HEK293 (cell line): Measurements from ENCODE around the gene PARK7.
A peak's percentile ranks its signal among the peaks of the same experiment; 100 is the strongest.

Experiments used
- GLI4 ChIP-seq: fragments of 450-650 bp; formaldehyde crosslinking; IDR thresholded peaks from 2 replicates; pipeline ENCODE4 v1.5.1; 2016; ENCODE audit warnings: missing biosample characterization, missing genetic modification characterization
- GLIS2 ChIP-seq: fragments of 450-650 bp; formaldehyde crosslinking; IDR thresholded peaks from 2 replicates; pipeline ENCODE4 v1.5.1; 2016; ENCODE audit warnings: missing biosample characterization, missing genetic modification characterization
- INSM2 ChIP-seq: fragments of 450-650 bp; formaldehyde crosslinking; IDR thresholded peaks from 2 replicates; pipeline ENCODE4 v1.5.1; 2016; ENCODE audit warnings: missing biosample characterization, missing genetic modification characterization
- KLF1 ChIP-seq: fragments of 450-650 bp; formaldehyde crosslinking; IDR thresholded peaks from 2 replicates; pipeline ENCODE4 v1.5.1; 2016; ENCODE audit warnings: missing biosample characterization, missing genetic modification characterization
- KLF17 ChIP-seq: fragments of 450-650 bp; formaldehyde crosslinking; IDR thresholded peaks from 2 replicates; pipeline ENCODE4 v1.5.1; 2016; ENCODE audit warnings: missing biosample characterization, missing genetic modification characterization
- SCRT2 ChIP-seq: fragments of 450-650 bp; formaldehyde crosslinking; IDR thresholded peaks from 2 replicates; pipeline ENCODE4 v1.5.1; 2016; ENCODE audit warnings: missing biosample characterization, missing genetic modification characterization
- SP2 ChIP-seq: fragments of 450-650 bp; formaldehyde crosslinking; IDR thresholded peaks from 2 replicates; pipeline ENCODE4 v1.5.1; 2016; ENCODE audit warnings: missing biosample characterization, missing genetic modification characterization
- WT1 ChIP-seq: fragments of 450-650 bp; formaldehyde crosslinking; IDR thresholded peaks from 2 replicates; pipeline ENCODE4 v1.5.1; 2016; ENCODE audit warnings: missing biosample characterization, missing genetic modification characterization
- YY1 ChIP-seq: fragments of 450-650 bp; formaldehyde crosslinking; IDR thresholded peaks from 2 replicates; pipeline ENCODE4 v1.5.1; 2018; ENCODE audit warnings: missing biosample characterization, missing genetic modification characterization
- ZBTB17 ChIP-seq: fragments of 450-650 bp; formaldehyde crosslinking; IDR thresholded peaks from 2 replicates; pipeline ENCODE4 v1.5.1; 2016; ENCODE audit warnings: missing biosample characterization, missing genetic modification characterization
- ZBTB20 ChIP-seq: fragments of 450-650 bp; formaldehyde crosslinking; IDR thresholded peaks from 2 replicates; pipeline ENCODE4 v1.5.1; 2016; ENCODE audit warnings: missing biosample characterization, missing genetic modification characterization
- ZBTB7A ChIP-seq: fragments of 450-650 bp; formaldehyde crosslinking; IDR thresholded peaks from 2 replicates; pipeline ENCODE4 v1.5.1; 2016; ENCODE audit warnings: low read depth, missing biosample characterization, missing genetic modification characterization
- ZEB2 ChIP-seq: fragments of 450-650 bp; formaldehyde crosslinking; IDR thresholded peaks from 2 replicates; pipeline ENCODE4 v1.5.1; 2016; ENCODE audit warnings: missing biosample characterization, missing genetic modification characterization
- ZFP3 ChIP-seq: fragments of 450-650 bp; formaldehyde crosslinking; IDR thresholded peaks from 2 replicates; pipeline ENCODE4 v1.5.1; 2016; ENCODE audit warnings: low read depth, missing biosample characterization, missing genetic modification characterization
- ZFP41 ChIP-seq: fragments of 450-650 bp; formaldehyde crosslinking; IDR thresholded peaks from 2 replicates; pipeline ENCODE4 v1.5.1; 2016; ENCODE audit warnings: missing biosample characterization, missing genetic modification characterization, borderline replicate concordance
- ZFP69B ChIP-seq: fragments of 450-650 bp; formaldehyde crosslinking; IDR thresholded peaks from 2 replicates; pipeline ENCODE4 v1.5.1; 2016; ENCODE audit warnings: missing biosample characterization, missing genetic modification characterization
- ZNF10 ChIP-seq: fragments of 450-650 bp; formaldehyde crosslinking; IDR thresholded peaks from 2 replicates; pipeline ENCODE4 v1.5.1; 2017; ENCODE audit warnings: missing biosample characterization, missing genetic modification characterization
- ZNF157 ChIP-seq: fragments of 450-650 bp; formaldehyde crosslinking; IDR thresholded peaks from 2 replicates; pipeline ENCODE4 v1.5.1; 2016; ENCODE audit warnings: missing biosample characterization, missing genetic modification characterization
- ZNF18 ChIP-seq: fragments of 450-650 bp; formaldehyde crosslinking; IDR thresholded peaks from 2 replicates; pipeline ENCODE4 v1.5.1; 2016; ENCODE audit warnings: missing biosample characterization, missing genetic modification characterization
- ZNF184 ChIP-seq: fragments of 450-650 bp; IDR thresholded peaks from 2 replicates; pipeline ENCODE4 v1.5.1; 2018; ENCODE audit warnings: missing biosample characterization, mild to moderate bottlenecking, missing genetic modification characterization
- ZNF2 ChIP-seq: fragments of 450-650 bp; formaldehyde crosslinking; IDR thresholded peaks from 2 replicates; pipeline ENCODE4 v1.5.1; 2016; ENCODE audit warnings: missing biosample characterization, missing genetic modification characterization
- ZNF292 ChIP-seq: fragments of 450-650 bp; formaldehyde crosslinking; IDR thresholded peaks from 2 replicates; pipeline ENCODE4 v1.5.1; 2016; ENCODE audit warnings: low read depth, missing biosample characterization, missing genetic modification characterization, borderline replicate concordance
- ZNF311 ChIP-seq: fragments of 450-650 bp; formaldehyde crosslinking; IDR thresholded peaks from 2 replicates; pipeline ENCODE4 v1.5.1; 2017; ENCODE audit warnings: missing biosample characterization, missing genetic modification characterization, borderline replicate concordance
- ZNF335 ChIP-seq: fragments of 450-650 bp; formaldehyde crosslinking; conservative IDR thresholded peaks from 2 replicates; pipeline ENCODE4 v1.5.1; 2016; ENCODE audit warnings: missing biosample characterization, missing genetic modification characterization
- ZNF354C ChIP-seq: fragments of 450-650 bp; formaldehyde crosslinking; IDR thresholded peaks from 2 replicates; pipeline ENCODE4 v1.5.1; 2016; ENCODE audit warnings: missing biosample characterization, missing genetic modification characterization, low read depth, borderline replicate concordance
- ZNF366 ChIP-seq: fragments of 450-650 bp; formaldehyde crosslinking; conservative IDR thresholded peaks from 2 replicates; pipeline ENCODE4 v1.5.1; 2016; ENCODE audit warnings: missing biosample characterization, missing genetic modification characterization
- ZNF48 ChIP-seq: fragments of 450-650 bp; formaldehyde crosslinking; IDR thresholded peaks from 2 replicates; pipeline ENCODE4 v1.5.1; 2016; ENCODE audit warnings: missing biosample characterization, missing genetic modification characterization
- ZNF654 ChIP-seq: fragments of 450-650 bp; formaldehyde crosslinking; IDR thresholded peaks from 2 replicates; pipeline ENCODE4 v1.5.1; 2016; ENCODE audit warnings: low read depth, missing biosample characterization, missing genetic modification characterization
- ZNF701 ChIP-seq: fragments of 450-650 bp; formaldehyde crosslinking; IDR thresholded peaks from 2 replicates; pipeline ENCODE4 v1.5.1; 2016; ENCODE audit warnings: missing biosample characterization, missing genetic modification characterization
- ZNF837 ChIP-seq: fragments of 450-650 bp; formaldehyde crosslinking; IDR thresholded peaks from 2 replicates; pipeline ENCODE4 v1.5.1; 2016; ENCODE audit warnings: missing biosample characterization, missing genetic modification characterization
- ZSCAN30 ChIP-seq: fragments of 450-650 bp; IDR thresholded peaks from 2 replicates; pipeline ENCODE4 v1.5.1; 2018; ENCODE audit warnings: missing biosample characterization, mild to moderate bottlenecking, missing genetic modification characterization, moderate library complexity
- TF ChIP-seq, protein P1 (sequence below): fragments of 450-650 bp; IDR thresholded peaks from 2 replicates; pipeline ENCODE4 v1.5.1; 2018; ENCODE audit warnings: missing biosample characterization, missing genetic modification characterization
- TF ChIP-seq, protein P2 (sequence below): fragments of 450-650 bp; formaldehyde crosslinking; IDR thresholded peaks from 2 replicates; pipeline ENCODE4 v1.5.1; 2017; ENCODE audit warnings: missing biosample characterization, missing genetic modification characterization

PARK7 gene

DNA sequence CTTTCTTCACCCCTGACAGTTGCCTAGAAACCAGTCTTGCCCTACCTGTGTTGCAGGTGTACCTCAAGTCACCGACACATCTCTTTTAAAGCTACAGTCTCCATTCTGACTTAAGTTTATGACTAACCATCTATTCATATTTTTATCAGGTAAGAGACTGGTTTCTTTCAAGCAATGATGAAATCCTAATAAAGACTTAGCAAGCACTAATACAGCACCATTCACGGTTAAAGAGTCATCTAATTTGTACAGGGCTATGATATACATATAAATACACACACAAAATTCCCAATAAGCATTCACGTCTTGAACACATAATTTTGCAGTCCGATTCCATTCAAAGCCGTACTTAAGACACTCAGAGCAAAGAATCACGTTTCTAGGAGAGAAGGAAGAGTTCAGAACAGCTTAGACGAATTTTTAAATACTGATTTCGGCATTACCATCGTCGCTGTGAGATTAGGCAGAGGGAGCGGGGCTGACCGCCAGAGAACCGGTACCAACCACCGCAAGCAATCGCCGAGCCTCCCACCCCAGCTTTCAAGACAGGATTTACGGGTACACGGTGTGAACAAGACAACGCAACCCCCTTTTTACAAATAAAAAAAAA, 63.7 kb downstream of the PARK7 start (continued):
- TF ChIP-seq ZNF184 (tag by site-specific recombination) (no peak), YY1 (tag by site-specific recombination) (no peak), ZFP69B (tag by site-specific recombination) (no peak), KLF17 (tag by site-specific recombination) (no peak), WT1 (no peak), ZNF292 (tag by site-specific recombination) (no peak), ZBTB7A (tag by site-specific recombination) (0 out of 2 replicates have a peak, but pooled peaks have one; percentile 30), INSM2 (tag by site-specific recombination) (no peak), ZFP41 (tag by site-specific recombination) (no peak), ZNF18 (no peak), ZBTB20 (tag by site-specific recombination) (peak; percentile 73), GLIS2 (tag by site-specific recombination) (0 out of 2 replicates have a peak, but pooled peaks have one; percentile 15), ZEB2 (tag by site-specific recombination) (0 out of 2 replicates have a peak, but pooled peaks have one; percentile 38), ZNF335 (tag by site-specific recombination) (peak; percentile 81), ZNF2 (tag by site-specific recombination) (no peak), ZNF366 (tag by site-specific recombination) (0 out of 2 replicates have a peak, but pooled peaks have one; percentile 30), ZNF701 (tag by site-specific recombination) (no peak), SP2 (no peak), GLI4 (tag by site-specific recombination) (no peak), ZSCAN30 (tag by site-specific recombination) (no peak), ZNF157 (tag by site-specific recombination) (no peak), ZNF354C (tag by site-specific recombination) (no peak), ZNF10 (tag by site-specific recombination) (no peak), ZNF48 (tag by site-specific recombination) (no peak), ZNF654 (tag by site-specific recombination) (no peak), ZNF837 (no peak), SCRT2 (tag by site-specific recombination) (no peak), ZBTB17 (peak; percentile 57; the same call in 1 of the 2 replicates), KLF1 (tag by site-specific recombination) (no peak), ZNF311 (tag by site-specific recombination) (no peak), ZFP3 (tag by site-specific recombination) (no peak)
- TF ChIP-seq, protein P1, sequence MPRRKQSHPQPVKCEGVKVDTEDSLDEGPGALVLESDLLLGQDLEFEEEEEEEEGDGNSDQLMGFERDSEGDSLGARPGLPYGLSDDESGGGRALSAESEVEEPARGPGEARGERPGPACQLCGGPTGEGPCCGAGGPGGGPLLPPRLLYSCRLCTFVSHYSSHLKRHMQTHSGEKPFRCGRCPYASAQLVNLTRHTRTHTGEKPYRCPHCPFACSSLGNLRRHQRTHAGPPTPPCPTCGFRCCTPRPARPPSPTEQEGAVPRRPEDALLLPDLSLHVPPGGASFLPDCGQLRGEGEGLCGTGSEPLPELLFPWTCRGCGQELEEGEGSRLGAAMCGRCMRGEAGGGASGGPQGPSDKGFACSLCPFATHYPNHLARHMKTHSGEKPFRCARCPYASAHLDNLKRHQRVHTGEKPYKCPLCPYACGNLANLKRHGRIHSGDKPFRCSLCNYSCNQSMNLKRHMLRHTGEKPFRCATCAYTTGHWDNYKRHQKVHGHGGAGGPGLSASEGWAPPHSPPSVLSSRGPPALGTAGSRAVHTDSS (tag by site-specific recombination): no peak
- TF ChIP-seq, protein P2, sequence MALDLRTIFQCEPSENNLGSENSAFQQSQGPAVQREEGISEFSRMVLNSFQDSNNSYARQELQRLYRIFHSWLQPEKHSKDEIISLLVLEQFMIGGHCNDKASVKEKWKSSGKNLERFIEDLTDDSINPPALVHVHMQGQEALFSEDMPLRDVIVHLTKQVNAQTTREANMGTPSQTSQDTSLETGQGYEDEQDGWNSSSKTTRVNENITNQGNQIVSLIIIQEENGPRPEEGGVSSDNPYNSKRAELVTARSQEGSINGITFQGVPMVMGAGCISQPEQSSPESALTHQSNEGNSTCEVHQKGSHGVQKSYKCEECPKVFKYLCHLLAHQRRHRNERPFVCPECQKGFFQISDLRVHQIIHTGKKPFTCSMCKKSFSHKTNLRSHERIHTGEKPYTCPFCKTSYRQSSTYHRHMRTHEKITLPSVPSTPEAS (tag by site-specific recombination): no peak
